Keratinocyte (primary cell): ENCODE results near the gene NLGN1. TPM values are rescaled to one million over a fixed set of nuclear protein-coding genes. Genes with fewer than 3 reads are reported as not detected.

Experiments used
- DNase-seq: peaks from one replicate; pipeline ENCODE4 v3.0.0-alpha.2; 2011; ENCODE audit warnings: low read depth, missing footprints, low spot score
- FAIRE-seq: peaks from 2 replicates; lab custom pipeline; 2011; peaks lifted over from hg19 to GRCh38; lab: Jason Lieb, UNC
- H2AFZ ChIP-seq: 2 replicates; pipeline ENCODE4 v1.6.0; 2012; ENCODE audit warnings: low read length, control low read depth, inconsistent platforms; ENCODE audit not compliant: control insufficient read depth
- H3K27ac ChIP-seq: 2 replicates; pipeline ENCODE4 v1.5.1; 2011; ENCODE audit warnings: low read length; ENCODE audit not compliant: control insufficient read depth, insufficient read depth
- H3K27me3 ChIP-seq: 3 replicates; pipeline ENCODE4 v1.6.0; 2011; ENCODE audit warnings: low read length; ENCODE audit not compliant: control insufficient read depth, insufficient read depth; ENCODE audit errors: extremely low read depth
- H3K36me3 ChIP-seq, 2 experiments: 2 replicates in 1 of 2; 3 replicates in 1 of 2; pipeline ENCODE4 v1.5.1; 2011; ENCODE audit warnings: low read length in 2 of 2, mild to moderate bottlenecking in 1 of 2; ENCODE audit not compliant: control insufficient read depth in 2 of 2, insufficient read depth in 2 of 2; ENCODE audit errors: extremely low read depth in 1 of 2
- H3K4me1 ChIP-seq: 3 replicates; pipeline ENCODE4 v1.5.1; 2011; ENCODE audit warnings: low read length; ENCODE audit not compliant: control insufficient read depth, insufficient read depth; ENCODE audit errors: extremely low read depth
- H3K4me2 ChIP-seq: 3 replicates; pipeline ENCODE4 v1.6.0; 2011; ENCODE audit warnings: low read depth, low read length; ENCODE audit not compliant: control insufficient read depth, insufficient read depth; ENCODE audit errors: extremely low read depth
- H3K4me3 ChIP-seq, 3 experiments: fragments of 200-600 bp in 1 of 3; sonication (generic) in 1 of 3; 2 replicates in 2 of 3; 3 replicates in 1 of 3; pipeline ENCODE4 v1.5.1; 2011 to 2016; ENCODE audit warnings: low read length in 3 of 3, mild to moderate bottlenecking in 3 of 3, control low read depth in 2 of 3, inconsistent platforms in 1 of 3, low read depth in 1 of 3, mixed read lengths in 1 of 3, mixed run types in 1 of 3, moderate library complexity in 1 of 3; ENCODE audit not compliant: control insufficient read depth in 2 of 3, insufficient read depth in 2 of 3; ENCODE audit errors: extremely low read depth in 1 of 3
- H3K79me2 ChIP-seq: 2 replicates; pipeline ENCODE4 v1.6.0; 2012; ENCODE audit warnings: low read length; ENCODE audit not compliant: control insufficient read depth, insufficient read depth
- H3K9ac ChIP-seq: 3 replicates; pipeline ENCODE4 v1.6.0; 2011; ENCODE audit warnings: low read length; ENCODE audit not compliant: control insufficient read depth, insufficient read depth; ENCODE audit errors: extremely low read depth
- H3K9me1 ChIP-seq: 3 replicates; pipeline ENCODE4 v1.6.0; 2011; ENCODE audit warnings: low read length; ENCODE audit not compliant: control insufficient read depth, insufficient read depth; ENCODE audit errors: extremely low read depth
- H3K9me3 ChIP-seq: 2 replicates; pipeline ENCODE4 v1.5.1; 2012; ENCODE audit warnings: low read depth, low read length; ENCODE audit not compliant: control insufficient read depth
- H4K20me1 ChIP-seq: 3 replicates; pipeline ENCODE4 v1.6.0; 2011; ENCODE audit warnings: low read length; ENCODE audit not compliant: control insufficient read depth, insufficient read depth; ENCODE audit errors: extremely low read depth
- CTCF ChIP-seq, 3 experiments: IDR thresholded peaks in 1 of 3; conservative IDR thresholded peaks in 1 of 3; optimal IDR thresholded peaks in 1 of 3; 2 replicates in 2 of 3; 3 replicates in 1 of 3; pipeline versions ENCODE3 to v1.5.1; 2011; ENCODE audit warnings: low read length in 3 of 3, mild to moderate bottlenecking in 3 of 3, moderate library complexity in 2 of 3, control low read depth in 1 of 3, inconsistent platforms in 1 of 3; ENCODE audit not compliant: insufficient read depth in 2 of 3; ENCODE audit errors: extremely low read depth in 1 of 3
- EZH2 ChIP-seq: IDR thresholded peaks from one replicate; pipeline ENCODE4 v1.6.1; 2012; ENCODE audit warnings: inconsistent platforms, mild to moderate bottlenecking, low read length, moderate library complexity
- dilution Hi-C: fragments of 300-500 bp; cut with MboI; formaldehyde crosslinking; loops from one replicate; pipeline ENCODE4 v1.7.0; 2020; ENCODE audit warnings: low sequenced_read_pairs; ENCODE audit not compliant: extremely low pct_ligation_motif_present
- polyA plus RNA-seq, 5 experiments: library from polyadenylated mRNA; depleted of rRNA in 3 of 5; stranded (reverse) in 3 of 5; stranded (forward) in 1 of 5; unstranded in 1 of 5; fragments of >200 nt; gene quantifications; 1 replicate in 1 of 5; 2 replicates in 3 of 5; 3 replicates in 1 of 5; pipeline versions ENCODE4 v1.2.1 to v1.2.3, GENCODE V29; 2011 to 2012; ENCODE audit warnings: missing spikeins in 2 of 5, low read depth in 1 of 5, low replicate concordance in 1 of 5

The NLGN1 gene
- polyA plus RNA-seq, 1 donor (not counting 4 experiments of a cell fraction or from before 2014, with no cell fraction given): not detected

GRCh38 chr3:173479301-173479700 is 81.8 kb downstream of the NLGN1 start:
- dilution Hi-C loops: no loop called here
- Histone ChIP-seq H3K9ac (no peak overlapping the region), H3K4me2 (no peak overlapping the region), H4K20me1 (no peaks in the 10 kb centered on the region), H3K4me3 (no peak overlapping the region), H3K9me1 (no peaks in the 10 kb centered on the region), H3K79me2 (no peaks in the 10 kb centered on the region), H3K27ac (no peak overlapping the region), H3K36me3 (no peaks in the 10 kb centered on the region), H2AFZ (no peak overlapping the region), H3K27me3 (no peaks in the 10 kb centered on the region), H3K4me1 (no peaks in the 10 kb centered on the region), H3K9me3 (no peaks in the 10 kb centered on the region)
- TF ChIP-seq CTCF (optimal IDR thresholded peaks at IDR 0.05 in 1 of 3, IDR thresholded peaks at IDR 0.05 in 1 of 3, conservative IDR thresholded peaks at IDR 0.05 in 1 of 3; ENCODE audit: extremely low read depth in 1 of 3, insufficient read depth in 2 of 3, low read length in 3 of 3) (no peak), EZH2 (no peak)
- DNase-seq (no peak), FAIRE-seq (no peak)

DNA sequence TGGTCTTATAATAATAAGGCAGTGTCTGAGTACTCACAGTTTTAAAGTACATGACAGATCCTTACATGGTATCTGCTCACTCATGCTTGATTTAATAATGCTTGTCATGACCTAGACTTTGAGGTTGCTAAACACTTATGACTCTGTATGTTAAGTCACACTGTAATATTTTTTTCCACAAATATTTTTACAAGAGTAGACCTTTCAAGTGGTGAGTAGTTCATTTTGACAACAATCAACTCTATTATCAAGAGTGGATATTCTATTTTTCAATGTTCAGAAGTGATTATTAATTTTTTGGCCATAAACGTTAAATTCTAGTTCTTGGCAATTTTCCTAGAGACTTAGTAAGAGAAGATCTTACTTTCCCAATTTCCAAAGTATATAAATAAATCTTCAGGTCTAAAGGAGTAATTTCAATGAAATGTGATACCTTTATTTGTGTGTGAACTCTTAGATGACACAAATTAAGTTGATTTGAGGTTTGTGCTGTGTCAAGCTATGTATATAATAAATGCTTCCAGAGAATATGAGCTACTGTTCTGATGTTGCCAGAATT is 104.5 kb downstream of the NLGN1 start:
- no peak overlapping the region for H3K27ac ChIP-seq
- no peaks in the 10 kb centered on the region for H3K36me3 ChIP-seq
- dilution Hi-C loops: no loop called here
- no peak for DNase-seq
- TF ChIP-seq CTCF (optimal IDR thresholded peaks at IDR 0.05 in 1 of 3, IDR thresholded peaks at IDR 0.05 in 1 of 3, conservative IDR thresholded peaks at IDR 0.05 in 1 of 3; ENCODE audit: extremely low read depth in 1 of 3, insufficient read depth in 2 of 3, low read length in 3 of 3): no peak
- no peak for TF ChIP-seq EZH2
- H3K9me1 ChIP-seq: no peaks in the 10 kb centered on the region
- no peak overlapping the region for H2AFZ ChIP-seq
- H3K4me2 ChIP-seq: no peak overlapping the region
- FAIRE-seq: no peak
- no peaks in the 10 kb centered on the region for H3K4me1 ChIP-seq
- H3K9ac ChIP-seq: no peak overlapping the region
- no peak overlapping the region for H3K4me3 ChIP-seq
- H4K20me1 ChIP-seq: no peaks in the 10 kb centered on the region
- H3K9me3 ChIP-seq: no peaks in the 10 kb centered on the region
- no peaks in the 10 kb centered on the region for H3K27me3 ChIP-seq
- H3K79me2 ChIP-seq: no peaks in the 10 kb centered on the region
